HG02678 (cell line): Measurements from ENCODE around the gene JCHAIN.
"Not testable (repeated sequence)": the region's sequence is repeated elsewhere in the genome, so short reads cannot be mapped to it uniquely, and the experiment has no call there.

Experiments
- ATAC-seq: cut with Tn5 transposase; IDR thresholded peaks from one replicate; pipeline ENCODE4 v1.9.1; 2021; ENCODE audit warnings: mild to moderate bottlenecking, moderate library complexity; ENCODE audit not compliant: unreplicated experiment

Gene JCHAIN

GRCh38 chr4:70691661-70692060, 25.4 kb upstream of the JCHAIN start:
- no peak for ATAC-seq

GRCh38 chr4:70688795-70689231, 22.5 kb upstream of the JCHAIN start:
- ATAC-seq = peak; percentile 0

DNA sequence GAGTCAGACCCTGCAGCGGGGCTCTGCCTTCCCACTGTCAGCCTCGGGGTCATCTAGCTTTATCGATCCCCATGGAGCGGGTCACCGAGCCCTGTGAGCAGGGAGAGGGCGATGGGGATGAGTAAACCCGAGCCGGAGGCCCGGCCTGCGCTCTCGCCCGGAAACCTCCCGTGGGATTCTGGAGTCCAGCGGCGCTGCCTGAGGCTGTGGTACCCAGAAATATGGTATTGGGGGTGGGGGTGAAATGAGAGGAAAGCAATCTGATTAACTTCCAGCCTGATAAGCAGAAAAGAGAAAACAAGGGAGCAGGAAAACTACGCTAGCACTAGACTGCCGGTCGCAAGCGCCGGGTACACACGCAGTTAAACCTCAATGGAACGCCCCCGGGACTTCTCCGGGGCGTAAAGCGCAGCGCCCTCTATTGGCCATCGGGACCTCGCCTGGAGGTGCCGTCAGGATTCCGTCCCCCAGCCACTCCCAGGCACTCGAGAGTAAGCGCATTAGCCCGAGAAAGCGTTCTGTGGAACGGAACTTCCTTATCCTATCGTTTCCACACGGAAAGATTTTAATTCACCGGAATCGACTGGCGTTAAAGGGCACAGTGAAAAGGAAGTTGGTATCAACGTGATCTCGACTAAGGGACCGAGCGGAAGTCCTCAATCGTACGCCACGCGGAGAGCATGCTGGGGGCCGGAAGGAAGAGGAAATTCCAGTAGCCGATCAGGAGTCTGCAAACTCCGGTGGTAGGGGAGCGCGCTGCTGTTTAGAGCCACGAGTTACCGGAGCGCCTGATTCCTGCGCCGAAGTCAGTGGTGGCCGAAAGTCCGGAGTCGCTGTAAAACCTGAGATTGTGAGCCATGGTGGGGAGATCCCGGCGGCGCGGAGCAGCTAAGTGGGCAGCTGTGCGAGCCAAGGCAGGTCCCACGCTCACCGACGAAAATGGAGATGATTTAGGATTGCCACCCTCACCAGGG, 21.8 kb upstream of the JCHAIN start, which contains the start of gene UTP3:
TSS of gene UTP3 (plus strand) at position 712 of the 974 bp plus-strand sequence. CDS start at position 858, 146 bp downstream.
- ATAC-seq = peak; percentile 89

DNA sequence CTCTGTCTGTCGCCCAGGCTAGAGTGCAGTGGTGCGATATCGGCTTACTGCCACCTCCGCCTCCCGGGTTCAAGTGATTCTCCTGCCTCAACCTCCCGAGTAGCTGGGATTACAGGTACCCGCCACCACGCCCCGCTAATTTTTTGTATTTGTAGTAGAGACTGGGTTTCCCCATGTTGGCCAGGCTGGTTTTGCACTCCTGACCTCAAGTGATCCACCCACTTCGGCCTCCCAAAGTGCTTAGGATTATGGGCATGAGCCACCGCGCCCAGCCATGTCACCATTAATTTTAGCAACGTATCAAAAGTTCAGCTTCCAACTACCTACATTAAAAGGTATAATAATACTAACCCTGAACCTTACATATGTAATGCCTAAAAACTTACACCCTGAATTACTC, 21.1 kb upstream of the JCHAIN start:
- ATAC-seq = no peak

DNA sequence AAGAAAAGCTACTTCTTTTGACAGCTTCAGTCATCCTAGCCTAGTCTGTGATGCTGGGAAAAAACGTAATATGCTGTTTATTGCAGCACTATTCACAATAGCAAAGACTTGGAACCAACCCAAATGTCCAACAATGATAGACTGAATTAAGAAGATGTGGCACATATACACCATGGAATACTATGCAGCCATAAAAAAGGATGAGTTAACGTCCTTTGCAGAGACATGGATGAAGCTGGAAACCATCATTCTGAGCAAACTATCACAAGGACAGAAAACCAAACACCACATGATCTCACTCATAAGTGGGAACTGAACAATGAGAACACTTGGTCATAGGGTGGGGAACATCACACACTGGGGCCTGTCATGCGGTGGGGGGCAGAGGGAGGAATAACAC, 15.8 kb upstream of the JCHAIN start:
- not testable (repeated sequence) for ATAC-seq

DNA sequence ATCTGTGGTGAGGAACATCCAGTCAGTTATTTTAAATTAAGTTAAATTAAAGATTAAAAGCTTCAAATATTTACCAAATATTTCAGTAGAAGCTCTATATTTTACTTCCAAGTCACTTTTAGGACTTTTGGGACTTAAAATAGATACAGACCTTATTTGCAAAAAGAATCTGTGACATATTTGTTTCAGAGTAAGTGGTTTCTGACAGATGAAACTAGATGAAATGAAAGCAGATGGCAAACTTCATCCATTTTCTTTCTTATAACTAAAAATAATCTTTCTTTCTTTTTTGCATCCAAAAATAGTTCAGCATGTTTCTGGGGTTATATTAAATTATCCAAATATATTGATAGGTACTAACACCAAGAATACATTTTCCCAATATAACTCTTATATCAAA, 15.4 kb upstream of the JCHAIN start:
- ATAC-seq = peak; percentile 37

- ATAC-seq = no peak
Measured at GRCh38 chr4:70680934-70681333, 14.6 kb upstream of the JCHAIN start.

DNA sequence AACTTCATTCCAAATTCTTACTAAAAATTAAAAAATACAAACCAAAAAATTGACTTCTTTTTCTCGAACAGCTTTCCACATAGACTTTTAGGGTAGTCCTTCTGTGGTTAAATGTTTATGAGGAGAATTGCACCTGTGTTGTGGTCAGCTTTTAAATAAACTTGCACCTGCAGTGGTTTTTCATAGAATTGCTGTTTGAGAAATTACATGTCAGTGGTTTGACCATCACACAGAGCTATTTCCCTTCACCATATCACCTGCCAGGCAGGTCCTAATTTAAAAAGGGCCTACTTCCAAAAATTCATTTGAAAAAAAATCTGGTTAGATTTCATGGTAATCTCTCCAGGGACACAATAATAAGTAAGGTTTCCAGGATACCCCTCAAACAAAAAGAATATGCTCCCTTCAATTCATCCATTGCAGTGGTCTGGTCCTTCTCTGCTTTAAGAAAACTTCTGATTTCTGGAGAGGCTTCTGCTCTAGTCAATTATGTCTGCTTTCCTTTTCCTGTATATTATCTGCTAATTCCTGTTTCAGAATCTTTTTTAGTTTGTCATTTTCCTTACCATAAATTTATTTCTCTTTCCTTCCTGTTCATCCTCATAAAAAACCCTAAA, 12.2 kb upstream of the JCHAIN start:
- peak; percentile 83 for ATAC-seq

GRCh38 chr4:70676554-70677090, 10.3 kb upstream of the JCHAIN start:
- ATAC-seq = no peak

DNA sequence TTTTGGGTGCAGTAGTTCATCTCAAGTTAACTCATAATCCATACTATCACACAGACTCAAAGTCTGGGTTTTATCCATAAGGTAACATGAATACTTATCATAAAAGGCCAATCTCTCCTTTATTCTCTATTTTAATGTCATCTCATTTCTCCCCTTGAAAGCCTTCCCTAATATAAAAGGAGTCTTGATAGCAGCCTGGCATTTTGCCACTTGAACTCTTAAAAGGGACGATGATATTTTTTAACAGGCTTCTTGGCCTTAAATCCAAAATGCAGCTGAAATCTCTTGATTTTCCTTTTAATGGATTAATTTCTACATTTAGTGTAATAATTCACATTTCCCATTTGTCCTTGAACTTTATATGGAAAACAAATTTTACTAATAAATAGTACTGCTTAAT, 8.4 kb upstream of the JCHAIN start:
- no peak for ATAC-seq

GRCh38 chr4:70674191-70674590, 7.9 kb upstream of the JCHAIN start:
- ATAC-seq = no peak

DNA sequence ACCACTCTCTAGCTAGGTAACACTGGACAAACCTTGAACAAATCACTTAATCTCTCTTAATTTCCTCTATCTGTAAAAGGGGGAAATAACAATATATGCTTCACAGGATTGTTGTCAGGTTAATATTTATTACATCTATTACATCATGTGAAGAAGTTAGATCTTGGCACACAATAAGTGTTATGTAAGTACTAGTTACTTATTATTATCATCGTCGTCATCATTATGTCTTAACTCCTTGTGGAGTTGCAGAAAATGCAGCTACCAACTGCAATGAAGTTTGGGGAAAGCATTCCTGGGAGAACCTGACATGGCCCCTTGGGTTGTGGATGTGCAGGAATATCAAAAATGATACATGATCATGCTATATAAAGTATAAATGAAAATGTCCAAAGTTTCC, 4.8 kb upstream of the JCHAIN start:
- ATAC-seq = no peak

GRCh38 chr4:70670332-70671014, 4.2 kb upstream of the JCHAIN start:
- no peak for ATAC-seq

- peak; percentile 46 for ATAC-seq
Measured at GRCh38 chr4:70667740-70668535, 1.6 kb upstream of the JCHAIN start.

DNA sequence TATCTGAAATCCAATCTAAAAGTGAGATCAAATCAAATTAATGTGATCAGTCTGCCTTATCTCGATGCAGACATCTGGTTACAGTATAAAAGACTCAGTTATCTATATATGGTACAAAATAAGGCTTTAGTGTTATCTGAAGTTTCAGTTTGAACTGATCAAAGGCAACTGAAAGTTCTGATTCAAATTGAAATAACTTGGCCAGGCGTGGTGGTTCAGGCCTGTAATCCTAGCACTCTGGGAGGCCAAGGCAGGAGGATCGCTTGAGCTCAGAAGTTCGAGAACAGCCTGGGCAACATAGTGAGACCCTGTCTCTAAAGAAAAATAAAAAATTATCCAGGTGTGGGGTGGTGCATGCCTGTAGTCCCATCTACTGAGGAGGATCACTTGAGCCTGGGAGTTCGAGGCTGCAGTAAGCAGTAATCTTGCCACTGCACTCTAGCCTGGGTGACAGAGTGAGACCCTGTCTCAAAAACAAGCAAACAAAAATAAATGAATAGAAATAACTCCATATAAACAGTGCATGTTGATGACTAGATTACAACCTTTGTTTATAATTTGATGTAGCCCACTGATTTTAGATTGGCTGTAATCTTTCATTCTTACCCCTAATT, 4.9 kb downstream of the JCHAIN start:
- ATAC-seq = peak; percentile 84

GRCh38 chr4:70660106-70660505, 6.2 kb downstream of the JCHAIN start:
- no peak for ATAC-seq

GRCh38 chr4:70658418-70658817, 7.9 kb downstream of the JCHAIN start:
- no peak for ATAC-seq

DNA sequence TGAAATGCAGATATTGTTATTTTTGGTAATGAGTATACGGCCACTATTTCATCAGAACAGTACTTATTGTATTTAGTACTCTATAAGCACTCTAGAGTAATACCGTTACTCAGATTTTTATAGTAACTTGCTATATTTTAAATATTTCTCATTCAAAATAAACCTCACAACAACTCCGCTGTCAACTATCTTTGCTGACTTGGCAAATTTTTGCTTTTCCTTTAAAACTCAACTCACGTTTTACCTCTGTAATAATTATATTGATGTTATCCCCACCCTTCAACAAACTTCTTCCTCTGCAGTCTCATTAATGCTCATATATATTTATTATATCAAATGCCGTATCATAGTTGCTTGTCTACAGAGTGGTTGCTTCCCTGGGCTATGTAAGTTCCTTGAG, 9.0 kb downstream of the JCHAIN start:
- no peak for ATAC-seq

DNA sequence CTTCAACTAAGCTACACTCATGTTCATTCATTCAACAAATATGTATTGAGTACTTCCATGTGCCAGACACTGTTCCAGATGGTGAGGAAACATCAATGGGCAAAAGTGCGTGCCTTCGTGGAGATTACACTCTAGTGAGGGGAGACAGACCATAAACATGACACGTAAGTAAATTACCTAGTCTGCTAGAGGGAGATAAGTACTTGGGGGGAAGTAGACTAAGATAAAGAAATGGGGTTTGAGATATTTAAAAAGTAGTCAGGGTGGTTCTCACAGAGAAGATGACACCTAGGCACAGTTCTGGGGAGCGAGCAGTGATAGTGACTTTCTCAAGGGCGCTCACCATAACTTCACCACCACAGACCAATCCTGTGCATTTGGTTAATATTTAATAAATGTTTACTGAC, 11.7 kb downstream of the JCHAIN start:
- ATAC-seq = no peak
